ENCODE data around the gene RFXANK.

The RFXANK gene

GRCh38 chr19:19205416-19206410 lies 13.7 kb downstream of the RFXANK start:
- no peak overlapping the region for H3K9ac ChIP-seq (ENCODE audit: low read depth in 1 of 2, low read length in 2 of 2)
- H3K36me3 ChIP-seq (ENCODE audit: control insufficient read depth in 1 of 2, insufficient read depth in 2 of 2, low read length in 2 of 2): peaks cover 0 to 6% of the 10 kb centered on the region in 2 donors
- no peak overlapping the region for H3K27ac ChIP-seq (ENCODE audit: low read depth, low read length)
- H3K9me3 ChIP-seq (ENCODE audit: control insufficient read depth in 1 of 2, low read length in 2 of 2): peaks cover 0 to 3% of the 10 kb centered on the region in 2 donors
- peaks cover 10 to 17% of the 10 kb centered on the region in 2 donors for H3K4me1 ChIP-seq (ENCODE audit: control insufficient read depth in 1 of 2, insufficient read depth in 2 of 2, low read length in 2 of 2)
- H3K27me3 ChIP-seq (ENCODE audit: control insufficient read depth in 1 of 2, insufficient read depth in 2 of 2, low read length in 2 of 2): peaks cover 0 to 4% of the 10 kb centered on the region in 2 donors
- H3K4me3 ChIP-seq (ENCODE audit: low read depth in 1 of 2, low read length in 2 of 2): no peak overlapping the region

- H3K4me3 ChIP-seq (ENCODE audit: low read depth in 1 of 2, low read length in 2 of 2): no peak overlapping the region
- H3K9ac ChIP-seq (ENCODE audit: low read depth in 1 of 2, low read length in 2 of 2): no peak overlapping the region
- H3K9me3 ChIP-seq (ENCODE audit: control insufficient read depth in 1 of 2, low read length in 2 of 2): peaks cover 0 to 3% of the 10 kb centered on the region in 2 donors
- H3K36me3 ChIP-seq (ENCODE audit: control insufficient read depth in 1 of 2, insufficient read depth in 2 of 2, low read length in 2 of 2): no peaks in the 10 kb centered on the region
- H3K27ac ChIP-seq (ENCODE audit: low read depth, low read length): no peak overlapping the region
- peaks cover 8 to 12% of the 10 kb centered on the region in 2 donors for H3K27me3 ChIP-seq (ENCODE audit: control insufficient read depth in 1 of 2, insufficient read depth in 2 of 2, low read length in 2 of 2)
- peaks cover 10 to 11% of the 10 kb centered on the region in 2 donors for H3K4me1 ChIP-seq (ENCODE audit: control insufficient read depth in 1 of 2, insufficient read depth in 2 of 2, low read length in 2 of 2)
Observed at GRCh38 chr19:19206938-19207337, 14.9 kb downstream of the RFXANK start.

DNA sequence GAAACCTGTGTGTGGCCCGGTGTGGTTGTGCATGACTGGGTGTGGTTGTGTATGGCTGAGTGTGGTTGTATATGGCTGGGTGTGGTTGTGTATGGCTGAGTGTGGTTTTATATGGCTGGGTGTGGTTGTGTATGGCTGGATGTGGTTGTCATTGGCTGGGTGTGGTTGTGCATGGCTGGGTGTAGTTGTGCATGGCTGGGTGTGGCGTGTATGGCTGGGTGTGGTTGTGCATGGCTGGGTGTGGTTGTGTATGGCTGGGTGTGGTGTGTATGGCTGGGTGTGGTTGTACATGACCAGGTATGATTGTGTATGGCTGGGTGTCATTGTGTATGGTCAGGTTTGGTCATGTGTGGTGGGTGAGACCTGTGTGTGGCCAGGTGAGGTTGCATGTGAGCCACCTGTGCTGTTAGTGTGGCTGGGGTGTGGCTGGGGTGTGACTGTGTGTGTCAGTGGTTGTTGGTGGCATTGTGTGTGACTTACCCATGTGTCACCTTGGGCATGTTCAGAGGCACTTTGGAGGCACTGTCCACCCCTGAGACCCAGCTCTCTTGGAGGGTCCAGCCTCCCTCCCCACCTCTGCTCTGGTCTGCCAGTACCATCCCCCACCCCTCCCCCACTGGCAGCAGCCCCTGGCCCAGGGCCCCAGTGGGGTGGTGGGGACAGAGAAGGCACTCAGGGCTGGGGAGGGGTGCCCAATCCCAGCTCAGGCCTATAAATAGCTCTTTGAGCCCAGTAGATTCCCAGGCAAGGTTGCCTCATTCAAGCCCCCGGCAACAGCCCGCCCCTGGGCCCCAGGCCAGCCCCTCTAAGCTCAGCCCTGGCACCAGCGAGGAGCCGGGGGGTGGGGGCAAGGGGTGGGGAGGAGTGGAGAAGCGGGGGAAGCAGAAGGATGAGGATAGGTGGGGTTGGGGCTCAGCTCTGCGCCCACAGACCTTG lies 15.8 kb downstream of the RFXANK start:
- Histone ChIP-seq H3K27me3 (ENCODE audit: control insufficient read depth in 1 of 2, insufficient read depth in 2 of 2, low read length in 2 of 2) (peaks cover 18% of the 10 kb centered on the region in 2 donors), H3K4me3 (ENCODE audit: low read depth in 1 of 2, low read length in 2 of 2) (no peak overlapping the region), H3K36me3 (ENCODE audit: control insufficient read depth in 1 of 2, insufficient read depth in 2 of 2, low read length in 2 of 2) (no peaks in the 10 kb centered on the region), H3K27ac (ENCODE audit: low read depth, low read length) (no peak overlapping the region), H3K9ac (ENCODE audit: low read depth in 1 of 2, low read length in 2 of 2) (no peak overlapping the region), H3K9me3 (ENCODE audit: control insufficient read depth in 1 of 2, low read length in 2 of 2) (peaks cover 0 to 3% of the 10 kb centered on the region in 2 donors), H3K4me1 (ENCODE audit: control insufficient read depth in 1 of 2, insufficient read depth in 2 of 2, low read length in 2 of 2) (peaks cover under 1 to 1% of the 10 kb centered on the region in 2 donors)

DNA sequence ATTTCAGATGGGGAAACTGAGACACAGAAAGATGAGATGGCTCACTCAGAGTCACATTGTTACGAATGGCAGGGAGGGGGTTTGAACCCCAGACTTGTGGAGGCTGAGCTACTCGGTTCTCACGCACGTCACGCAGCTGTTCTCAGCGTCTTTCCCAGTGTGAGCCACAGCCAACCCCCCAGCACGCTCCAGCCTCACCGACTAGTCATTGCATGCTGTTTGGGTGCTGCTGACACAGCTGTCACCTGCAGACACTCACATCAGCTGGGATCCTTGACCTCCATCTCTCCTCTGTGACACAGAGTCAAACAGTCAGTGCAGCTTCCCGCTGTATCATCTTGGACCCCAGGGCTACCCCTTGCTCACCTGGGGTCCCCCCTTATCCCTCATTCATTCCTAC lies 17.3 kb downstream of the RFXANK start:
- no peak overlapping the region for H3K9ac ChIP-seq (ENCODE audit: low read depth in 1 of 2, low read length in 2 of 2)
- peaks cover 31 to 32% of the 10 kb centered on the region in 2 donors for H3K27me3 ChIP-seq (ENCODE audit: control insufficient read depth in 1 of 2, insufficient read depth in 2 of 2, low read length in 2 of 2)
- H3K4me3 ChIP-seq (ENCODE audit: low read depth in 1 of 2, low read length in 2 of 2): no peak overlapping the region

GRCh38 chr19:19211499-19212420 lies 19.7 kb downstream of the RFXANK start, which contains the start of gene NCAN:
TSS of gene NCAN (plus strand) at chr19:19211958. CDS start at chr19:19216954, 4,996 bp downstream.
- no peak within 1 kb of the TSS for H3K4me3 ChIP-seq (ENCODE audit: low read depth in 1 of 2, low read length in 2 of 2)
- H3K27ac ChIP-seq (ENCODE audit: low read depth, low read length): no peak within 1 kb of the TSS
- H3K9ac ChIP-seq (ENCODE audit: low read depth in 1 of 2, low read length in 2 of 2): no peak within 1 kb of the TSS
- no peaks in the 10 kb centered on the region for H3K36me3 ChIP-seq (ENCODE audit: control insufficient read depth in 1 of 2, insufficient read depth in 2 of 2, low read length in 2 of 2)
- H3K9me3 ChIP-seq (ENCODE audit: control insufficient read depth in 1 of 2, low read length in 2 of 2): peaks cover 0 to 3% of the 10 kb centered on the region in 2 donors
- peaks cover 31 to 33% of the 10 kb centered on the region in 2 donors for H3K27me3 ChIP-seq (ENCODE audit: control insufficient read depth in 1 of 2, insufficient read depth in 2 of 2, low read length in 2 of 2)
- no peaks in the 10 kb centered on the region for H3K4me1 ChIP-seq (ENCODE audit: control insufficient read depth in 1 of 2, insufficient read depth in 2 of 2, low read length in 2 of 2)

More for the DNA sequence above, 17.3 kb downstream of the RFXANK start:
- Histone ChIP-seq H3K9me3 (ENCODE audit: control insufficient read depth in 1 of 2, low read length in 2 of 2) (peaks cover 0 to 3% of the 10 kb centered on the region in 2 donors), H3K4me1 (ENCODE audit: control insufficient read depth in 1 of 2, insufficient read depth in 2 of 2, low read length in 2 of 2) (no peaks in the 10 kb centered on the region), H3K27ac (ENCODE audit: low read depth, low read length) (no peak overlapping the region), H3K36me3 (ENCODE audit: control insufficient read depth in 1 of 2, insufficient read depth in 2 of 2, low read length in 2 of 2) (no peaks in the 10 kb centered on the region)

DNA sequence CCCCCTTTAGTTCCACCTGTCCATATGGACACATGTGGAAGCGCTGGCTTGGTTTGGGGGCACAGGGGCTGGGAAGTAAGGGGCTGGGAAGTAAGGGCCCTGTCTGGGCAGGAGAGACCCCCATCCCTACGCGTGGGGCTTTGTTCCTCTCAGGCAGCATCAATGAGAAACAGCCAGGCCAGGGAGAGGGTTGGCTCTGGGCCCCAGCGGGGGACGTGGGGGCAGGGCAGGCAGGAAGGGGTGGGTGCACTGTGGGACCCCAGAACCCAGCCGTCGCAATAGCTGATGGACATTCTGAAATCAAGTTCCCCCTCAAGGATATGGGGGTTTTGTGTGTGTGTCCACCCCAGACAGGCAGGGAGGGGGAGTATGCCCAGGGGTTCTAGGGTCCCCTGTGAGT lies 20.9 kb downstream of the RFXANK start:
- H3K27ac ChIP-seq (ENCODE audit: low read depth, low read length): no peak overlapping the region
- H3K4me3 ChIP-seq (ENCODE audit: low read depth in 1 of 2, low read length in 2 of 2): no peak overlapping the region
- H3K27me3 ChIP-seq (ENCODE audit: control insufficient read depth in 1 of 2, insufficient read depth in 2 of 2, low read length in 2 of 2): peaks cover 31 to 33% of the 10 kb centered on the region in 2 donors
- H3K9ac ChIP-seq (ENCODE audit: low read depth in 1 of 2, low read length in 2 of 2): no peak overlapping the region
- H3K36me3 ChIP-seq (ENCODE audit: control insufficient read depth in 1 of 2, insufficient read depth in 2 of 2, low read length in 2 of 2): no peaks in the 10 kb centered on the region
- no peaks in the 10 kb centered on the region for H3K4me1 ChIP-seq (ENCODE audit: control insufficient read depth in 1 of 2, insufficient read depth in 2 of 2, low read length in 2 of 2)
- H3K9me3 ChIP-seq (ENCODE audit: control insufficient read depth in 1 of 2, low read length in 2 of 2): no peaks in the 10 kb centered on the region

DNA sequence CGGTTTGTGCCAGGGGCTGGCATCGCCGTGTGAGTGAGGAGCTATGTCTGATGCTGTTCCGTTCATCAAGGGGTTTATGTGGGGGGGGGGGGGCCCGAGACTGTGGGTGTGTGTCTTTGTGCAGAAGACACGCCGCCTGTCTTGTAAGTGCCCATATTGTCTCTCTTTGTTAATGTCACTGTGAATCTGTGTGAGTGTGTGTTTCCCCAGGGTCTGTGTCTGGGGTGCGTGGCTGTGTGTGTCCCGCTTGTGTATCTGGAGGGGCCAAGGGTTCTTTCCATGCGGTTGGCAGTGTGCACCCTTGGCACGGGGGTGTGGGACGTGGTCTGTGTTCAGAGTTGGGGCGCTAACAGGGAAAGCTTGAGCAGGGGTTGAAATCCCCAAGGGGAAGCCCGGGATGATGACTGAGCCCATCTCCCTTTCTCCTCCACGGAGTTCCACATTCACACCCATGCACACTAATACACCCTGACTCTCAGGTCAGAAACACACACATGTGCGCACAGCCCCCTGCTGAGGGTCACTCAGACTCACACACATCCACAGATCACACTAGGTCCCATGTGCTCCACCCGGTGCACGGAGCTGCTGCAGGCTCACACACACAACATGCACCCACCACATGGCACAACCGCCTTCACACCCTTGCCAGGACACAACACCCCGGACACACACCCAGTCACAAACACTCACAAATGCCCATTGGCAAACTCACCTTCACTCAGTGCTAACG lies 21.5 kb downstream of the RFXANK start:
- H3K27me3 ChIP-seq (ENCODE audit: control insufficient read depth in 1 of 2, insufficient read depth in 2 of 2, low read length in 2 of 2): peaks cover 31 to 33% of the 10 kb centered on the region in 2 donors
- H3K4me1 ChIP-seq (ENCODE audit: control insufficient read depth in 1 of 2, insufficient read depth in 2 of 2, low read length in 2 of 2): no peaks in the 10 kb centered on the region

GRCh38 chr19:19214159-19214490 lies 22.1 kb downstream of the RFXANK start:
- peaks cover 31 to 33% of the 10 kb centered on the region in 2 donors for H3K27me3 ChIP-seq (ENCODE audit: control insufficient read depth in 1 of 2, insufficient read depth in 2 of 2, low read length in 2 of 2)
- no peaks in the 10 kb centered on the region for H3K4me1 ChIP-seq (ENCODE audit: control insufficient read depth in 1 of 2, insufficient read depth in 2 of 2, low read length in 2 of 2)
- H3K9ac ChIP-seq (ENCODE audit: low read depth in 1 of 2, low read length in 2 of 2): no peak overlapping the region
- no peaks in the 10 kb centered on the region for H3K36me3 ChIP-seq (ENCODE audit: control insufficient read depth in 1 of 2, insufficient read depth in 2 of 2, low read length in 2 of 2)
- H3K27ac ChIP-seq (ENCODE audit: low read depth, low read length): no peak overlapping the region
- H3K9me3 ChIP-seq (ENCODE audit: control insufficient read depth in 1 of 2, low read length in 2 of 2): no peaks in the 10 kb centered on the region
- no peak overlapping the region for H3K4me3 ChIP-seq (ENCODE audit: low read depth in 1 of 2, low read length in 2 of 2)

More for the DNA sequence above, 21.5 kb downstream of the RFXANK start:
- Histone ChIP-seq H3K36me3 (ENCODE audit: control insufficient read depth in 1 of 2, insufficient read depth in 2 of 2, low read length in 2 of 2) (no peaks in the 10 kb centered on the region), H3K9ac (ENCODE audit: low read depth in 1 of 2, low read length in 2 of 2) (no peak overlapping the region), H3K4me3 (ENCODE audit: low read depth in 1 of 2, low read length in 2 of 2) (no peak overlapping the region), H3K9me3 (ENCODE audit: control insufficient read depth in 1 of 2, low read length in 2 of 2) (no peaks in the 10 kb centered on the region), H3K27ac (ENCODE audit: low read depth, low read length) (no peak overlapping the region)

DNA sequence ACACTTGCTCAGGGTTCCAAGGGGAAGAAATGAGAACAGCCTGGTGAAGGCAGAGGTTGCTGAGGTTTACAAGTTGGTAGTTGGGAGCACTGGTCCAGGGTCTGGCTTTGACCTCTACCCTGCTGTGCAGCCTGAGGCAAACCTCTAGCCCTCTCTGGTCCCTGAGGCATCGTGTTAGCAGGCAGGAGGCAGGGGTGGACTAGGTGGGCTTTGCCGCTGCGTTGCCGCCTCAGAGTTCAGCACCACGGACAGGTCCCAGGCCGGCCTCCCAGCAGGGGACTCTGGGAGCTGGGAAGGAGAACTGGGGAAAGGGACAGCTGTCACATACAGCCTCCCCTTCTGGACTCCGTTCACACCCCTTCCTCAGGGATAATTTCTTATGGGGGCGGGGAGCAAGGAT lies 22.8 kb downstream of the RFXANK start:
- Histone ChIP-seq H3K27me3 (ENCODE audit: control insufficient read depth in 1 of 2, insufficient read depth in 2 of 2, low read length in 2 of 2) (peaks cover 28 to 33% of the 10 kb centered on the region in 2 donors), H3K36me3 (ENCODE audit: control insufficient read depth in 1 of 2, insufficient read depth in 2 of 2, low read length in 2 of 2) (no peaks in the 10 kb centered on the region), H3K9me3 (ENCODE audit: control insufficient read depth in 1 of 2, low read length in 2 of 2) (no peaks in the 10 kb centered on the region), H3K4me3 (ENCODE audit: low read depth in 1 of 2, low read length in 2 of 2) (no peak overlapping the region), H3K4me1 (ENCODE audit: control insufficient read depth in 1 of 2, insufficient read depth in 2 of 2, low read length in 2 of 2) (no peaks in the 10 kb centered on the region), H3K27ac (ENCODE audit: low read depth, low read length) (no peak overlapping the region), H3K9ac (ENCODE audit: low read depth in 1 of 2, low read length in 2 of 2) (no peak overlapping the region)

Measured in duodenal mucosa (tissue), 2 donors.